Endothelial cell of umbilical vein (primary cell): Measurements from ENCODE around the gene PKD2. TPM values are rescaled to one million over a fixed set of nuclear protein-coding genes. Genes with fewer than 3 reads are reported as not detected.

Experiments used
- BruUV-seq: library from RNA; stranded (reverse); fragments of 400-500 nt; replicated peaks from 2 replicates; lab custom pipeline; 2021; lab: Mats Ljungman, UMichigan
- CTCF ChIA-PET: fragments of 300-600, 350-600 bp; sonication (Branson Sonifier 250); formaldehyde crosslinking; loops from one replicate; lab custom pipeline; 2021; ENCODE audit warnings: antibody characterized with exemption, inconsistent platforms; lab: Charles Lee
- POLR2A ChIA-PET: fragments of 300-600, 350-600 bp; sonication (Branson Sonifier 250); formaldehyde crosslinking; loops from one replicate; lab custom pipeline; 2021; ENCODE audit warnings: antibody characterized with exemption, inconsistent platforms; lab: Charles Lee
- DNase-seq: peaks from one replicate; pipeline ENCODE4 v3.0.0-alpha.2; 2011; ENCODE audit warnings: low read depth, low spot score
- FAIRE-seq: peaks from 2 replicates; lab custom pipeline; 2011; peaks lifted over from hg19 to GRCh38; lab: Jason Lieb, UNC
- H2AFZ ChIP-seq: 2 replicates; pipeline ENCODE4 v1.6.0; 2012; ENCODE audit warnings: low read depth, low read length, control low read depth, inconsistent platforms
- H3K27ac ChIP-seq: 2 replicates; pipeline ENCODE4 v1.5.1; 2011; ENCODE audit warnings: low read depth, mild to moderate bottlenecking, control low read depth, low read length, moderate library complexity; ENCODE audit not compliant: insufficient read depth
- H3K27me3 ChIP-seq, 2 experiments: 2 replicates each; pipeline versions ENCODE4 v1.6.0 to v1.6.1; 2011; ENCODE audit warnings: low read length in 2 of 2, mixed read lengths in 1 of 2; ENCODE audit not compliant: control insufficient read depth in 2 of 2, insufficient read depth in 2 of 2
- H3K36me3 ChIP-seq, 2 experiments: 2 replicates in 1 of 2; 3 replicates in 1 of 2; pipeline ENCODE4 v1.5.1; 2011; ENCODE audit warnings: low read length in 2 of 2, mild to moderate bottlenecking in 1 of 2, moderate library complexity in 1 of 2; ENCODE audit not compliant: control insufficient read depth in 2 of 2, insufficient read depth in 2 of 2; ENCODE audit errors: extremely low read depth in 1 of 2
- H3K4me1 ChIP-seq: 3 replicates; pipeline ENCODE4 v1.5.1; 2011; ENCODE audit warnings: mild to moderate bottlenecking, low read length; ENCODE audit not compliant: control insufficient read depth, insufficient read depth; ENCODE audit errors: extremely low read depth
- H3K4me2 ChIP-seq: 2 replicates; pipeline ENCODE4 v1.6.1; 2011; ENCODE audit warnings: low read length, control low read depth, mixed read lengths; ENCODE audit not compliant: insufficient read depth
- H3K4me3 ChIP-seq, 3 experiments: fragments of 200-600 bp in 1 of 3; sonication (generic), shearing (Covaris generic) in 1 of 3; replicated peaks in 1 of 3; 2 replicates each; pipeline ENCODE4 v1.5.1; 2011 to 2016; ENCODE audit warnings: control low read depth in 3 of 3, low read length in 3 of 3, mild to moderate bottlenecking in 2 of 3, inconsistent platforms in 1 of 3, low read depth in 1 of 3, moderate library complexity in 1 of 3; ENCODE audit not compliant: insufficient read depth in 1 of 3
- H3K79me2 ChIP-seq: 2 replicates; pipeline ENCODE4 v1.6.0; 2012; ENCODE audit warnings: low read length, inconsistent platforms; ENCODE audit not compliant: control insufficient read depth, insufficient read depth
- H3K9ac ChIP-seq: replicated peaks from 2 replicates; pipeline ENCODE3; 2011; ENCODE audit warnings: low read length, control low read depth; ENCODE audit not compliant: insufficient read depth; ENCODE audit errors: extremely low read depth
- H3K9me1 ChIP-seq: replicated peaks from 3 replicates; pipeline ENCODE4 v1.6.0; 2011; ENCODE audit warnings: mild to moderate bottlenecking, low read length; ENCODE audit not compliant: control insufficient read depth, insufficient read depth; ENCODE audit errors: extremely low read depth
- H3K9me3 ChIP-seq: replicated peaks from 2 replicates; pipeline ENCODE4 v1.5.1; 2012; ENCODE audit warnings: low read length, inconsistent platforms; ENCODE audit not compliant: control insufficient read depth, insufficient read depth
- H4K20me1 ChIP-seq: replicated peaks from 2 replicates; pipeline ENCODE3; 2011; ENCODE audit warnings: mild to moderate bottlenecking, low read length; ENCODE audit not compliant: control insufficient read depth, insufficient read depth; ENCODE audit errors: extremely low read depth
- CTCF ChIP-seq, 2 donors: IDR thresholded peaks; 1 replicate in 1 of 2; 2 replicates in 1 of 2; pipeline ENCODE4 v1.5.1; 2011; ENCODE audit warnings: low read length in 2 of 2, mild to moderate bottlenecking in 2 of 2, moderate library complexity in 2 of 2, control low read depth in 1 of 2, inconsistent platforms in 1 of 2, low read depth in 1 of 2; ENCODE audit not compliant: insufficient read depth in 1 of 2; ENCODE audit errors: extremely low read depth in 1 of 2
- EZH2 ChIP-seq: IDR thresholded peaks from 2 replicates; pipeline ENCODE4 v1.6.1; 2012; ENCODE audit warnings: borderline replicate concordance, low read depth, mild to moderate bottlenecking, moderate library complexity, low read length, inconsistent platforms; ENCODE audit not compliant: severe bottlenecking
- JUN ChIP-seq: IDR thresholded peaks from 2 replicates; pipeline ENCODE4 v1.6.1; 2011; ENCODE audit warnings: borderline replicate concordance, low read depth; ENCODE audit not compliant: insufficient read length, insufficient read depth
- dilution Hi-C: fragments of 300-500 bp; cut with MboI; formaldehyde crosslinking; loops from one replicate; pipeline ENCODE4 v1.15.0; 2019; ENCODE audit warnings: low sequenced_read_pairs; ENCODE audit not compliant: extremely low pct_ligation_motif_present
- intact Hi-C: fragments of 100-400 bp; cut with micrococcal nuclease; formaldehyde crosslinking; loops from one replicate; pipeline ENCODE4 v1.10.0; 2022
- polyA plus RNA-seq, 4 experiments: library from polyadenylated mRNA; depleted of rRNA in 3 of 4; stranded (reverse) in 3 of 4; unstranded in 1 of 4; fragments of >200 nt; gene quantifications; 2 replicates each; pipeline versions ENCODE4 v1.2.1 to v1.2.3, GENCODE V29; 2011 to 2012; ENCODE audit warnings: missing spikeins in 1 of 4
- total RNA-seq: library from RNA; stranded (reverse); gene quantifications from 2 replicates; pipeline ENCODE4 v1.2.3, GENCODE V29; 2021
- TF ChIP-seq, protein P1 (sequence below): IDR thresholded peaks from 2 replicates; pipeline ENCODE4 v1.6.1; 2011; ENCODE audit not compliant: insufficient read depth, insufficient read length

The PKD2 gene
- total and polyA plus RNA-seq, 2 donors (not counting 3 experiments of a cell fraction or from before 2014, with no cell fraction given), result 23.1 to 27.0 TPM

DNA sequence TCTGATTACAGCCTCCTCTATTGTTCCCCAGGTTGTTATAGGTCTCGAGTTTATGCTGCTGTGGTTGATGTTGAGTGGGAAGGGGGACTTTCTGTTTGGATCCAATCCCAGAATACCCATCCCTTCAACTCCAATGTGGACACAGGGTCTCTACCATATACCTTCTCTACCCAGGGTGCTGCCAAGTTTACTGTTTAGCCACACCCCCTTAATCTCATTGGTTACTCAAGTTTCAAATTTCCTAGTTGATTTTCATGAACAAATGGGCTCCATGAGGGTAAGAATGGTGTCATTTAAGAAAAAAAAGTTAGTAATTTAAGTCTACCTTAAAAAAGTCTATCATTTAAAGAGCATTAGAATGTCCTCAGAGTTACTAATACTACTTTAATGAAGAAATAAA lies 35.6 kb upstream of the PKD2 start:
- ChIA-PET CTCF (interaction anchor here (1.2 to 11.9 kb wide), 4 partner anchors 9 to 120 kb away, joined by 3 to 412 read pairs (median 38); no protein-coding TSS in a partner anchor), POLR2A (no interaction called here)
- BruUV-seq, result no TSS peak
- Histone ChIP-seq H3K9me1 (no peaks in the 10 kb centered on the region), H3K79me2 (no peaks in the 10 kb centered on the region), H3K9me3 (no peaks in the 10 kb centered on the region), H3K4me1 (peaks cover 13% of the 10 kb centered on the region), H2AFZ (no peak overlapping the region), H4K20me1 (no peaks in the 10 kb centered on the region), H3K27ac (no peak overlapping the region), H3K4me2 (no peak overlapping the region), H3K9ac (no peak overlapping the region), H3K4me3 (no peak overlapping the region), H3K27me3 (no peaks in the 10 kb centered on the region), H3K36me3 (no peaks in the 10 kb centered on the region)
- FAIRE-seq, result no peak
- no peak for DNase-seq
- intact Hi-C loops (loop anchor here (2.0 kb wide), 2 partner anchors 37 to 293 kb away; no protein-coding TSS in a partner anchor), dilution Hi-C loops (no loop called here)
- TF ChIP-seq CTCF (IDR thresholded peaks at IDR 0.05; ENCODE audit: extremely low read depth in 1 of 2, insufficient read depth in 1 of 2, low read depth in 1 of 2, low read length in 2 of 2), result no peak
- no peak for TF ChIP-seq JUN
- TF ChIP-seq EZH2, result no peak
- TF ChIP-seq, protein P1, sequence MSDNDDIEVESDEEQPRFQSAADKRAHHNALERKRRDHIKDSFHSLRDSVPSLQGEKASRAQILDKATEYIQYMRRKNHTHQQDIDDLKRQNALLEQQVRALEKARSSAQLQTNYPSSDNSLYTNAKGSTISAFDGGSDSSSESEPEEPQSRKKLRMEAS, result no peak
